CD4-positive, alpha-beta T cell treated with Interleukin-15 for 4 hours (primary cell): ENCODE results near the gene ZNF682.
"Not testable (repeated sequence)": the region's sequence is repeated elsewhere in the genome, so short reads cannot be mapped to it uniquely, and the experiment has no call there.

Experiments
- DNase-seq: peaks from one replicate; pipeline ENCODE4 v3.0.0-alpha.2; 2020; ENCODE audit warnings: low spot score

ZNF682 gene

DNA sequence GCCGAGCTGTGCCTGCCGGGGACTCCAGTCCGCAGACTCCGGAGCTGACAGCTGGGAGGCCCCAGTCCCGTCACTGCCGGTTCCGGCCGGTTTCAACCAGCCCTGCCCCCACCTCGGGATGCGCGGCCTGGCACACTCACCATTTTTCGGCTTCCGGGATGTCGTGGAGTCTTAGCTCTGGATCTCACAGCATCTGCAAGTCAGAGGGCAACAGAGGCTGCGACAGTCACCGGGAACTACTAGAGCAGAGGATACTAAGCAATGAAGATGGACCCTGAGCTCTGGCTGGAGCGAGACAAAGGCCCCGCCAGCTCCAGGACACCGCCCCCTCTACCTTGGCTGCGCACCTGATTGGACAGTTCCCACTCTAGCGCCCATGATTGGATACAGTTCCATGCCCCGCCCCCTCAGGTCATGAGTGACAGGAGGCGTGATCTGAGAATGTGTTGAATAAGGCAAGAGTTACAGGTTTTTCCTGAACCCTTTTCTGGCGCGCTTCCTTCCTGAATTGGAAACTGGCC is at the start of gene ZNF682:
Gene ZNF682 (minus strand): TSS at position 303 of the 521 bp plus-strand sequence. CDS start 160 bp downstream, at position 143.
- DNase-seq: peak; percentile 94

GRCh38 chr19:20082876-20083275 is 43.6 kb upstream of the ZNF682 start:
- not testable (repeated sequence) for DNase-seq

DNA sequence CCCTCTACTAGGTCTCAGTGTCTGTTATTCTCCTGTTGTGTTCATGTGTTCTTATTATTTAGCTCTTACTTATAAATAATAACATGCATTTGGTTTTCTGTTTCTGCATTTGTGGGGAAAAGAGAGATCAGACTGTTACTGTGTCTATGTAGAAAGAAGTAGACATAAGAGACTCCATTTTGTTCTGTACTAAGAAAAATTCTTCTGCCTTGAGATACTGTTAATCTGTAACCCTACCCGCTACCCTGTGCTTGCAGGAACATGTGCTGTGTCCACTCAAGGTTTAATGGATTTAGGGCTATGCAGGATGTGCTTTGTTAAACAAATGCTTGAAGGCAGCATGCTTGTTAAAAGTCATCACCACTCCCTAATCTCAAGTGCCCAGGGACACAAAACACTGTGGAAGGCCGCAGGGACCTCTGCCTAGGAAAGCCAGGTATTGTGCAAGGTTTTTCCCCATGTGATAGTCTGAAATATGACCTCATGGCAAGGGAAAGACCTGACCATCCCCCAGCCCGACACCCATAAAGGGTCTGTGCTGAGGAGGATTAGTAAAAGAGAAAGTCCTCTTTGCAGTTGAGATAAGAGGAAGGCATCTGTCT is 43.0 kb upstream of the ZNF682 start:
- not testable (repeated sequence) for DNase-seq

DNA sequence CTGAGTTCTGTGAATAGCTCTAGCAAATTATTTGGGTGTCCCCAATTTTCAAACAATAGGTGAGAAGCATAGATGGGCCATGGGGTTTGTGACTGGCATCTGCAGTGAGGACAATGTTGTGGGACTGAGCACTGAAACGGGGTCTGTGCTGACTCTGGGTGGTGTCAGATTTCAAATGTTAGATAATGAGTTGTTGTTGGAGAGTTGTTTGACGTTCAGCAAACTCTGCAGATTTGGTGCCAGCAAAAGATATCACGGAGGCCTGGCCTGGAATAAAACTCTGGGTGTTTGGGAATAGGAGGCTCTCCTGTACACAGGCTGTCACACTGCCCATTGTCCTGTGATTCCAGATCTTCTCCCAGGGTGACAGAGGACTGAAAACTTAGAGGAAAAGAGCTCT is 41.4 kb upstream of the ZNF682 start:
- no peak for DNase-seq

- no peak for DNase-seq
These were observed 40.2 kb upstream of the ZNF682 start for GRCh38 chr19:20079476-20079875.

DNA sequence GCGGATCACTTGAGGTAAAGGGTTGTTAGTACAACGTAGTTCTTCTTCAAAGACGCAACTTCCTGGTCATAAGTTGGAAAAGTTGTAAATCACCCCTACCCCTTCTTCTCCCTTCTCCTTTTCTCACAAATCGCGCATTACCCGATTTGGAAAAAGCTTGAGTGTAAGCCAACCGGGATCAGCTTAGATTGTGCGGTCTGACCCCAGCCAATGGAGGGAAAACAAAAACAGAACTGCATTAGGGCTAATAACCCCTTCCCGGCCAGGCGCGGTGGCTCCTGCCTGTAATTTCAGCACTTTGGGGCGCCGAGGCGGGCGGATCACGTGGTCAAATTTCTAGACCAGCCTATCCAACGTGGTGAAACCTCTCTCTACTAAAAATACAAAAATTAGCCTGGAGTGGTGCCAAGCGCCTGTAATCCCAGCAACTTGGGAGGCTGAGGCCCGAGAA is 39.3 kb upstream of the ZNF682 start:
- DNase-seq: no peak

DNA sequence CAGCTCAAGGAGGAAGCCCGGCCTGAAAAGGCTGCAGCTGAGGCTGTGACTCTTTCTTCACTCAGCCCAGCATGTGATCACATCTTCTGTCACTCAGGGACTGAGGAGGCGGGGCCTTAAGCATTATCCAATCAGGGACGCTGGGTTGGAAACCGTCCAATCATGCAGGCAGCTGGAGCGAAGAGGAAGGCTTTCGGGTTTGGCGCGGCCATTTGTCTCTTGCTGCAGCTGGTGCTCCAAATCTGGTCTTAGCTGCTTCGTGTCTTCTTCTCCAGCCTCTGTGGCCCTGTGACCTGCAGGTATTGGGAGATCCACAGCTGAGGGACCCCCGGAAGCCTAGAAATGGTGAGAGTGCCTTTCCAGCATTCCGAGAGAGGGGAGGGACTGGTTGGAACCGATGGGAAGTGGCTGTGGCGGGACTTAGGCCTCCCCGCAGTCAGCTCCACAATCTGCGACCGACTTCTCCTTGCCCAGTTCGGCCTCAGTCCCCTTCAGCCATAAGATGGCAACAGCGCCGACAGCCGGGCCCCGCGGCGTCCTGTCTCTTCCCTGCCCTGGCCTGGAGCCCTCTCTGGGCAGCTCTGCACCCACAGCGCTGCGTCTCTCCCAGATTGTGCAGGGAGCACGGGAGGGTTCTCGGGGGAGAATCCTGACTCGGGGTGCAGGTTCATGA is 38.6 kb upstream of the ZNF682 start, which contains the start of gene ZNF90:
Gene ZNF90 (plus strand): TSS at position 210 of the 673 bp plus-strand sequence. CDS start 133 bp downstream, at position 343.
- DNase-seq: peak; percentile 90

- no peak for DNase-seq
These were observed 33.6 kb upstream of the ZNF682 start for GRCh38 chr19:20072936-20073335.

- DNase-seq: no peak
These were observed 31.4 kb upstream of the ZNF682 start for GRCh38 chr19:20070691-20071090.

- not testable (repeated sequence) for DNase-seq
These were observed 29.3 kb upstream of the ZNF682 start for GRCh38 chr19:20068559-20068958.

- no peak for DNase-seq
These were observed 28.6 kb upstream of the ZNF682 start for GRCh38 chr19:20067943-20068342.

DNA sequence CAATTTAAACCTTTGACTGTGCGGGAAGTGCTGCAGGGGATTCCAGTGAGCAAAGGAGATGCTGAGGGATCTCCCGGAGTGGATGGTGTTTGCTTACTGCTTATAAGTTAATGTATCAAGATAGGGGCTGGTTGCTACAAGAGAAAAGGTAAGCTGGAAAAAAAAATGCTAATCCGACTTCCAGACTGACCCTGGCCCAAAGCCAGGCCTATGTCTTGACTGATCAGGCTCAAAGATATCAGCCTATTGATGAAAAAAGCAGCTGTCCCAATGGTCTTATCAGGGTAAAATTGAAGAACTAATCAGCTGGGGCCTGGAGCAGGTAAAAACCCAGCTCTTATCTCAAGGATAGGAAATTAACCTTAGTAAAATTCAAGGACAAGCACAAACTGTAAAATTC is 27.6 kb upstream of the ZNF682 start:
- no peak for DNase-seq

DNA sequence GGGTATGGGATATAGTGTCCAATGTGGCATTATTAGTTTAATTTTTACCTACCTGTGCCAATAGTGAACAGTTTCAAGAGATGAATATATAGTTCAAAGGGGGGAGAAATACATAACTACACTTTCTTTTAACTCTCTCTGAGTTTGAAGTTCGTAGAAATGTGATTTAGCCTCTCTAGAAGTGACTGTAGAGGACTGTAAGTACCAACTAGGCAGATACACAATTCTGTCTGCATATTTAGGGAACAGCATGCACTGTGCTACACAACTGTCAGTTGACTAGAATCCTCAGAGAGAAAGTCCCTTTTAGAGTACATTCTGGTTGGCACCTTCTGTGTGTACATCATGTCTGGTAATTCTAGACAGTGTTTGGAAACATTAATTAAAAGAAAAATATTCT is 21.0 kb upstream of the ZNF682 start:
- no peak for DNase-seq

- not testable (repeated sequence) for DNase-seq
These were observed 19.4 kb upstream of the ZNF682 start for GRCh38 chr19:20058738-20059137.

- DNase-seq: peak; percentile 67
These were observed 12.8 kb upstream of the ZNF682 start for GRCh38 chr19:20051841-20052768.

GRCh38 chr19:20045742-20046141 is 6.4 kb upstream of the ZNF682 start:
- DNase-seq: not testable (repeated sequence)

DNA sequence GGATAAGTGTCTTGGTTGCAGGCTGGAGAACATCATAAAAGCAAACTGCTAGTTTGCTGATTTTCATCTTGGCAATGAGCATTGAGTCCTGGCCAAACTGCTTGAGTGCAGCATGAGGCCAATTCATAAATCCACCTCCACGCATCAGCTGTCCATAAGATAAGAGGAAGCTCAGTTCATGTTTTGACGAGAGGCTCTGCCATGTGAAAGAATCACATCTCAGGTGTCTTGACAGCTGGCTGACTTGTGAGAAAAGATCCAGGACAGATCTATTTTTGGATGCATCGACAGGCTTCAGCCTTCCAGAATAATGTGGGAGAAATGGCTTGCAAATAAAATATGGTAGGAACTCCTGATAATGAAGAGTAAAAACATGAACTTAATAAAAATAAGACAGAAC is 5.4 kb upstream of the ZNF682 start:
- no peak for DNase-seq

DNA sequence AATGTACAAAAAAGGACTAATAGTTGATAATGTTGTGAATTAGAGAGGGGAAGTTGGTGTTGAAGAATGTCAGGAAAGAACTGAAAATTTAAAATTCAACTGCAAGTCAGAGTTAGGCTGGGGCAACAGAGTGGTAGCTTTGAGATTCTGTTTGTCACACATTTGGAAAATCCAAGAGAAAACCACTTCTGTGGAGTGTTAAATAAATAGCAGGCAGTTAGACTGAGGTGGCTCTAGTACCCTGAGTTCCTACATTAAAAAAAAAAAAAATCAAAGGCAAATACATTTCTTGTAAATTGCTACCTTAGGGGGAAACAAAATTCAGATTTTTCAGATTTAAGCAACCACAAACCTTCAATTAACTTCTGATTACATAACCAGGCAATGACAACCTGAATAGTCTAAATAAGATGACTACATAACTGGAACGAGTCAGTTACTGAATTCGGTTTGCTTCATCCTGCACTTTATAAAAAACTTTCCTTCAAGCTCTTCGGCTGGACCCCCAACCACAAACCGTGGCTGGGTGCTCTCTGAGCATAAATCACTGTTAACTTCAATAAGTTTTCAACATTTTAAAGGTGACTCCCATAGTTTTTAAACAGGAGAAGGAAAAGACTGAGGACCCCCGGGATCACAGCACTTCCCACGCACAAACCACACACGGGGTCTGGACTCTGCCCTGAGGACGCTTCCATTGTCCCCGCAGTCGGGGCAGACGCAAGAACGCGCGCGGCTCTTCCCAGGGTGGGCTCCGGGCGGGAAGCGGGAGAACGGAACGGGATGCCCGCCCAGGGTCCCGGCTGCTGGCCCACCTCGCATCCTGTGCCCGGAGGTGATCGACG is 725 bp downstream of the ZNF682 start:
- peak; percentile 13 for DNase-seq

DNA sequence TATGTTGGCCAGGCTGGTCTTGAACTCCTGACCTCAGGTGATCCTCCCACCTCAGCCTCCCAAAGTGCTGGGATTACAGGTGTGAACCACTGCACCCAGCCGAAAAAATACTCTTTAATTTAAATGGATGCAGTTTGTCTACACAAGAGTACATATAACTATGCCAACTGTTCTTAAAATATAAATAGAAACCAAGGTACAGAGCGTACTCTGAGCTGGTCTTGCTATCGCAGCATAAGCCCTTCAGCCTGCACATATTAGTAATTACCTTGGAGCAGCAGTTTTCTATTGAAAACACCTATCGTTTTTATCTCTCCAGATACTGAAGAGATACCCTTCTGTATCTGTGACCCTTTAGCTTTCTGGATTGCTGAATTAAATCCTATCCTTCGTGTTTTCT is 3.4 kb downstream of the ZNF682 start:
- no peak for DNase-seq

- DNase-seq: no peak
These were observed 10.7 kb downstream of the ZNF682 start for GRCh38 chr19:20028611-20029010.

- DNase-seq: no peak
These were observed 33.6 kb downstream of the ZNF682 start for GRCh38 chr19:20005741-20006140.
